ENCODE measurements around the gene C1QTNF6. TPM values are rescaled to one million over a fixed set of nuclear protein-coding genes. Genes with fewer than 3 reads are reported as not detected.

Gene C1QTNF6
- total RNA-seq, 1 experiment from 2014 or later: 25.0 TPM

- H3K4me1 ChIP-seq (ENCODE audit: control insufficient read depth, insufficient read depth, low read length): no peaks in the 10 kb centered on the region
- TF ChIP-seq SIN3A (IDR thresholded peaks at IDR 0.05; ENCODE audit: borderline replicate concordance, insufficient read depth, low read depth, low read length) (no peak), CTCF (IDR thresholded peaks at IDR 0.05) (no peak), TCF7L2 (IDR thresholded peaks at IDR 0.05; ENCODE audit: low read depth, low read length) (no peak), REST (IDR thresholded peaks at IDR 0.05; ENCODE audit: insufficient read depth in 1 of 2, low read depth in 2 of 2, low read length in 1 of 2) (no peak)
- no peak for ATAC-seq
- ChIA-PET CTCF (no interaction called here), POLR2A (no interaction called here)
- intact Hi-C loops (cut with micrococcal nuclease; ENCODE audit: unreplicated experiment) (no loop called here), in situ Hi-C loops (cut with HindIII; ENCODE audit: low pct_unique_long_range_greater_than_20kb, low sequenced_read_pairs) (no loop called here)
- no TSS peak for BruUV-seq (replicated peaks)
- H3K9me3 ChIP-seq (ENCODE audit: control insufficient read depth, insufficient read depth, low read depth, low read length): no peaks in the 10 kb centered on the region
- H3K27ac ChIP-seq (ENCODE audit: low read length): no peak overlapping the region
- DNase-seq (ENCODE audit: low read depth, low spot score): no peak
- H3K4me3 ChIP-seq (ENCODE audit: low read depth in 2 of 2, low read length in 2 of 2): no peak overlapping the region
- H3K36me3 ChIP-seq (ENCODE audit: control insufficient read depth, insufficient read depth, low read length): no peaks in the 10 kb centered on the region
- H3K27me3 ChIP-seq (ENCODE audit: control insufficient read depth, insufficient read depth, low read length): no peaks in the 10 kb centered on the region
Measured at GRCh38 chr22:37210041-37210803, 22.2 kb upstream of the C1QTNF6 start.

DNA sequence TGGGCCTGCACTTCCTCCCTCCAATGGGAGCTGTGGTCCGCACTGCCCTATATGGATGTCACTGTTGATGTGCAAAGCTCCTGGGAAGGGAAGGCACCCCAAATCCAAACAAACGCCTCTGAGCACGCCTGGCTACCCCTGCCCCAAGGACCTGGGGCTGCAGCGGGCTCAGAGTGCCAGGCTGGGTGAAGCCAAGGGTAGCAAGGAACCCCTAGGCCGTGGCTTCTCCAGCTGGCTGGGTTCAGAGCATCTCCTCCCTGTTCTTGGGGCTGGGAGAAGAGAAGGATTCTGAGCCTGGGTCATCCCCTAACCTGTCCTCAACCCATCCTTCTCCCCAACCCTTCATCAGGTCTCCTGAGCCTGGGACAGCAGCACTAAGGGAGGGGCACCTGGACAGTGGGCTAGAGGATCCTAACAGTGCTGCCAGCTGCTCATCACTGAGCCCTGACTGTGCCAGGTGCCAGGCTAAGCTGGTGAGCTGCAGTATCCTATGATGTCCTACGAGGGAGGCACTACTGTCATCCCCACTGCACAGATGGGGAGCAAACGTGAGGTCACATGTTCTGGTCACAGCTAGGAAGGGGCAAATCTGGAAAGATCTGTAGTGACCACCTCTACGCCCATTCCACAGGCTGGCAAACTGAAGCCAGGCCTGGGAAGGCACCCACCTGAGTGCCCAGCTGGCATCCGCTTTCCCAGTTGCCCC, 21.2 kb upstream of the C1QTNF6 start:
- POLR2A ChIA-PET: interaction anchor here (0.7 kb wide), 1 partner anchor 637 kb away, joined by 3 read pairs; no protein-coding TSS in a partner anchor
- CTCF ChIA-PET: no interaction called here

More for the DNA sequence above, 21.2 kb upstream of the C1QTNF6 start:
- no TSS peak for BruUV-seq (replicated peaks)
- intact Hi-C loops (cut with micrococcal nuclease; ENCODE audit: unreplicated experiment) (no loop called here), in situ Hi-C loops (cut with HindIII; ENCODE audit: low pct_unique_long_range_greater_than_20kb, low sequenced_read_pairs) (no loop called here)
- H3K9me3 ChIP-seq (ENCODE audit: control insufficient read depth, insufficient read depth, low read depth, low read length): no peaks in the 10 kb centered on the region
- no peaks in the 10 kb centered on the region for H3K4me1 ChIP-seq (ENCODE audit: control insufficient read depth, insufficient read depth, low read length)
- no peak overlapping the region for H3K27ac ChIP-seq (ENCODE audit: low read length)
- no peak overlapping the region for H3K4me3 ChIP-seq (ENCODE audit: low read depth in 2 of 2, low read length in 2 of 2)
- TF ChIP-seq REST (IDR thresholded peaks at IDR 0.05; ENCODE audit: insufficient read depth in 1 of 2, low read depth in 2 of 2, low read length in 1 of 2) (no peak), POLR2AphosphoS5 (IDR thresholded peaks at IDR 0.05; ENCODE audit: low read depth, low read length) (no peak), SIN3A (IDR thresholded peaks at IDR 0.05; ENCODE audit: borderline replicate concordance, insufficient read depth, low read depth, low read length) (no peak), TCF7L2 (IDR thresholded peaks at IDR 0.05; ENCODE audit: low read depth, low read length) (no peak), CTCF (IDR thresholded peaks at IDR 0.05) (no peak)
- H3K27me3 ChIP-seq (ENCODE audit: control insufficient read depth, insufficient read depth, low read length): no peaks in the 10 kb centered on the region
- no peaks in the 10 kb centered on the region for H3K36me3 ChIP-seq (ENCODE audit: control insufficient read depth, insufficient read depth, low read length)
- ATAC-seq (no peak), DNase-seq (ENCODE audit: low read depth, low spot score) (no peak)

Measured in Panc1 (cell line).